H9 (cell line): ENCODE data around the gene CCL19. TPM values are rescaled to one million over a fixed set of nuclear protein-coding genes. Genes with fewer than 3 reads are reported as not detected.

ENCODE experiments used
- DNase-seq: peaks from one replicate; pipeline ENCODE4 v3.0.0-alpha.2; 2017
- H2AFZ ChIP-seq: one replicate; pipeline ENCODE4 v1.6.1; 2013; ENCODE audit warnings: mild to moderate bottlenecking, low read length, control low read depth, moderate library complexity
- H2AK5ac ChIP-seq: 2 replicates; pipeline ENCODE4 v1.6.1; 2013; ENCODE audit warnings: low read length, control low read depth, mixed read lengths; ENCODE audit not compliant: insufficient read length
- H2BK120ac ChIP-seq: one replicate; pipeline ENCODE4 v1.6.1; 2013; ENCODE audit warnings: low read depth, mild to moderate bottlenecking, low read length, control low read depth, inconsistent platforms; ENCODE audit not compliant: poor library complexity, severe bottlenecking
- H2BK12ac ChIP-seq: 2 replicates; pipeline ENCODE4 v1.6.1; 2013; ENCODE audit warnings: low read length, control low read depth, mixed read lengths, low read depth; ENCODE audit not compliant: insufficient read length
- H2BK15ac ChIP-seq: 2 replicates; pipeline ENCODE4 v1.6.1; 2013; ENCODE audit warnings: low read depth, low read length, control low read depth
- H2BK20ac ChIP-seq: one replicate; pipeline ENCODE4 v1.6.1; 2013; ENCODE audit warnings: low read depth, mild to moderate bottlenecking, low read length, control low read depth, inconsistent platforms; ENCODE audit not compliant: poor library complexity, severe bottlenecking
- H2BK5ac ChIP-seq: 2 replicates; pipeline ENCODE4 v1.6.1; 2013; ENCODE audit warnings: low read length, control low read depth, mixed read lengths; ENCODE audit not compliant: insufficient read length
- H3K14ac ChIP-seq: 2 replicates; pipeline ENCODE4 v1.6.1; 2013; ENCODE audit warnings: low read length, control low read depth; ENCODE audit not compliant: insufficient read depth
- H3K18ac ChIP-seq: 2 replicates; pipeline ENCODE4 v1.6.1; 2013; ENCODE audit warnings: low read depth, mild to moderate bottlenecking, mixed read lengths, low read length, control low read depth; ENCODE audit not compliant: insufficient read length
- H3K23ac ChIP-seq: 2 replicates; pipeline ENCODE4 v1.6.1; 2013; ENCODE audit warnings: low read length, control low read depth, mixed read lengths, low read depth; ENCODE audit not compliant: insufficient read length
- H3K23me2 ChIP-seq: 2 replicates; pipeline ENCODE4 v1.6.1; 2013; ENCODE audit warnings: low read depth, mild to moderate bottlenecking, mixed read lengths, low read length, control low read depth; ENCODE audit not compliant: insufficient read length, poor library complexity, severe bottlenecking
- H3K27ac ChIP-seq: 2 replicates; pipeline ENCODE4 v1.5.1; 2013; ENCODE audit warnings: low read length, control low read depth, mixed read lengths, low read depth; ENCODE audit not compliant: insufficient read length
- H3K27me3 ChIP-seq: 2 replicates; pipeline ENCODE4 v1.6.1; 2013; ENCODE audit warnings: low read length, control low read depth, inconsistent platforms; ENCODE audit not compliant: insufficient read depth
- H3K4ac ChIP-seq: 2 replicates; pipeline ENCODE4 v1.6.1; 2013; ENCODE audit warnings: low read depth, mild to moderate bottlenecking, control low read depth, inconsistent platforms, low read length, moderate library complexity
- H3K4me1 ChIP-seq: 2 replicates; pipeline ENCODE4 v1.6.1; 2013; ENCODE audit warnings: low read length, control low read depth, inconsistent platforms; ENCODE audit not compliant: insufficient read depth
- H3K4me2 ChIP-seq: 2 replicates; pipeline ENCODE4 v1.6.1; 2013; ENCODE audit warnings: low read length, control low read depth, mixed read lengths; ENCODE audit not compliant: insufficient read length, insufficient read depth
- H3K56ac ChIP-seq: 2 replicates; pipeline ENCODE4 v1.6.1; 2013; ENCODE audit warnings: low read depth, mild to moderate bottlenecking, mixed read lengths, low read length, control low read depth; ENCODE audit not compliant: insufficient read length
- H3K79me1 ChIP-seq: 2 replicates; pipeline ENCODE4 v1.6.1; 2013; ENCODE audit warnings: low read depth, mild to moderate bottlenecking, moderate library complexity, low read length, control low read depth, inconsistent platforms; ENCODE audit not compliant: insufficient read depth, poor library complexity, severe bottlenecking
- H3K79me2 ChIP-seq: 2 replicates; pipeline ENCODE4 v1.6.1; 2013; ENCODE audit warnings: low read length, control low read depth, inconsistent platforms; ENCODE audit not compliant: insufficient read depth
- H3K9ac ChIP-seq: 2 replicates; pipeline ENCODE4 v1.6.1; 2013; ENCODE audit warnings: low read length, control low read depth, mixed read lengths; ENCODE audit not compliant: insufficient read length; ENCODE audit errors: extremely low read depth
- H3K9me3 ChIP-seq: one replicate; pipeline ENCODE4 v1.6.1; 2013; ENCODE audit warnings: low read depth, low read length, inconsistent platforms; ENCODE audit not compliant: control insufficient read depth
- H3T11ph ChIP-seq: one replicate; pipeline ENCODE4 v1.6.1; 2013; ENCODE audit warnings: mild to moderate bottlenecking, low read length, control low read depth, inconsistent platforms
- H4K20me1 ChIP-seq: one replicate; pipeline ENCODE4 v1.6.1; 2013; ENCODE audit not compliant: control insufficient read depth, insufficient read length, insufficient read depth
- H4K5ac ChIP-seq: 2 replicates; pipeline ENCODE4 v1.6.1; 2013; ENCODE audit warnings: low read depth, mild to moderate bottlenecking, mixed read lengths, low read length, control low read depth; ENCODE audit not compliant: insufficient read length
- H4K8ac ChIP-seq: replicated peaks from 2 replicates; pipeline ENCODE4 v1.6.1; 2013; ENCODE audit warnings: low read length, control low read depth, mixed read lengths, low read depth; ENCODE audit not compliant: insufficient read length
- H4K91ac ChIP-seq: 2 replicates; pipeline ENCODE4 v1.6.1; 2013; ENCODE audit warnings: low read depth, mild to moderate bottlenecking, moderate library complexity, mixed read lengths, low read length, control low read depth; ENCODE audit not compliant: insufficient read length
- H3K27ac Mint-ChIP-seq, 3 experiments: 2 replicates in 2 of 3; 3 replicates in 1 of 3; pipeline ENCODE4 v1.8.0; 2020 to 2021; ENCODE audit warnings: mixed read lengths in 3 of 3, mild to moderate bottlenecking in 1 of 3, moderate library complexity in 1 of 3
- H3K27me3 Mint-ChIP-seq: 2 replicates; pipeline ENCODE4 v1.8.0; 2021; ENCODE audit warnings: low read depth, mild to moderate bottlenecking, moderate library complexity, mixed read lengths
- H3K36me3 Mint-ChIP-seq, 3 experiments: 2 replicates in 2 of 3; 3 replicates in 1 of 3; pipeline ENCODE4 v1.8.0; 2020 to 2021; ENCODE audit warnings: low read depth in 3 of 3, mixed read lengths in 3 of 3; ENCODE audit not compliant: insufficient read depth in 1 of 3
- H3K4me1 Mint-ChIP-seq, 2 experiments: 2 replicates each; pipeline ENCODE4 v1.8.0; 2020; ENCODE audit warnings: mixed read lengths in 2 of 2
- H3K4me3 Mint-ChIP-seq, 2 experiments: 2 replicates in 1 of 2; 3 replicates in 1 of 2; pipeline ENCODE4 v1.8.0; 2020 to 2021; ENCODE audit warnings: mild to moderate bottlenecking in 2 of 2, mixed read lengths in 2 of 2, moderate library complexity in 1 of 2
- H3K9me3 Mint-ChIP-seq, 2 experiments: 2 replicates in 1 of 2; 3 replicates in 1 of 2; pipeline ENCODE4 v1.8.0; 2020; ENCODE audit warnings: mild to moderate bottlenecking in 2 of 2, mixed read lengths in 2 of 2, moderate library complexity in 1 of 2
- CTCF ChIP-seq: fragments of 200-600 bp; sonication (generic); conservative IDR thresholded peaks from 3 replicates; pipeline ENCODE4 v1.8.0; 2021; ENCODE audit warnings: antibody characterized with exemption, mild to moderate bottlenecking
- total RNA-seq: library from RNA; stranded (reverse); gene quantifications from 2 replicates; pipeline ENCODE4 v1.2.1, GENCODE V29; 2021

Gene CCL19
- total RNA-seq, 1 experiment from 2014 or later: not detected

GRCh38 chr9:34644766-34645314 lies 46.2 kb downstream of the CCL19 start:
- no peak overlapping the region for H2BK12ac ChIP-seq
- H3K36me3 Mint-ChIP-seq: peaks cover 17 to 25% (median 23%) of the 10 kb centered on the region in 3 experiments; a peak in 6 of 7 replicates
- H4K20me1 ChIP-seq: no peaks in the 10 kb centered on the region
- DNase-seq: no peak
- no peak overlapping the region for H3K4ac ChIP-seq
- no peak overlapping the region for H2BK15ac ChIP-seq
- no peak overlapping the region for H3K9ac ChIP-seq
- H3K27me3 ChIP-seq: no peaks in the 10 kb centered on the region
- H3K79me2 ChIP-seq: peaks cover 2% of the 10 kb centered on the region; the same call in 1 of the 2 replicates
- H2AK5ac ChIP-seq: no peak overlapping the region
- no peaks in the 10 kb centered on the region for H3K9me3 ChIP-seq
- no peak overlapping the region for H3K56ac ChIP-seq
- no peaks in the 10 kb centered on the region; the same call in 1 of the 2 replicates for H3K27me3 Mint-ChIP-seq
- H2AFZ ChIP-seq: no peak overlapping the region
- no peak overlapping the region for H3K27ac ChIP-seq
- H3K23me2 ChIP-seq: peaks cover 9% of the 10 kb centered on the region
- H3K18ac ChIP-seq: no peak overlapping the region
- TF ChIP-seq CTCF: no peak
- no peak overlapping the region for H3T11ph ChIP-seq
- H3K79me1 ChIP-seq: no peaks in the 10 kb centered on the region
- H2BK20ac ChIP-seq: no peak overlapping the region
- peak overlapping the region in 1 of 2 experiments; percentile 38; a peak in 1 of 5 replicates for H3K4me3 Mint-ChIP-seq
- H2BK120ac ChIP-seq: no peak overlapping the region
- H3K4me2 ChIP-seq: peak overlapping the region; percentile 5
- no peaks in the 10 kb centered on the region for H3K9me3 Mint-ChIP-seq
- no peak overlapping the region for H4K5ac ChIP-seq
- peaks cover 10% of the 10 kb centered on the region; the same call in 1 of the 2 replicates for H3K4me1 ChIP-seq
- H4K8ac ChIP-seq: no peak overlapping the region
- no peak overlapping the region for H3K23ac ChIP-seq
- H3K4me1 Mint-ChIP-seq: peaks cover 26 to 34% of the 10 kb centered on the region in 2 experiments
- H4K91ac ChIP-seq: no peak overlapping the region
- no peak overlapping the region for H3K14ac ChIP-seq
- H2BK5ac ChIP-seq: no peak overlapping the region
- H3K27ac Mint-ChIP-seq: peak overlapping the region in 1 of 3 experiments; percentile 85; a peak in 2 of 7 replicates
